HL-60 (cell line): ENCODE data around the gene HECW1.
A peak's percentile ranks its signal among the peaks of the same experiment; 100 is the strongest.

ENCODE experiments used
- DNase-seq, 2 experiments: peaks; one replicate each; pipeline ENCODE4 v3.0.0-alpha.2; 2010 to 2020; ENCODE audit warnings: low read depth in 1 of 2, low spot score in 1 of 2
- H3K27ac ChIP-seq: fragments of 250-450 bp; sonication (Bioruptor Pico); replicated peaks from 2 replicates; pipeline ENCODE4 v1.5.1; 2020; ENCODE audit warnings: mild to moderate bottlenecking, moderate library complexity
- H3K27me3 ChIP-seq: fragments of 250-450 bp; sonication (Bioruptor Pico); 2 replicates; pipeline ENCODE4 v1.5.1; 2021; ENCODE audit warnings: mild to moderate bottlenecking, moderate library complexity; ENCODE audit not compliant: insufficient read depth, poor library complexity, severe bottlenecking
- H3K4me3 ChIP-seq: replicated peaks from 2 replicates; pipeline ENCODE4 v1.5.1; 2011; ENCODE audit warnings: mild to moderate bottlenecking, control low read depth, low read length; ENCODE audit not compliant: insufficient read depth
- CTCF ChIP-seq: IDR thresholded peaks from one replicate; pipeline ENCODE4 v1.5.1; 2011; ENCODE audit warnings: low read length, control low read depth, inconsistent platforms; ENCODE audit not compliant: insufficient read depth
- GABPA ChIP-seq: IDR thresholded peaks from 2 replicates; pipeline ENCODE4 v1.6.1; 2012; ENCODE audit warnings: low read depth
- POLR2AphosphoS5 ChIP-seq: IDR thresholded peaks from 2 replicates; pipeline ENCODE4 v1.6.1; 2012; ENCODE audit warnings: low read depth
- REST ChIP-seq: IDR thresholded peaks from 2 replicates; pipeline ENCODE4 v1.6.1; 2012; ENCODE audit warnings: low read depth; ENCODE audit not compliant: insufficient replicate concordance
- SPI1 ChIP-seq: IDR thresholded peaks from 2 replicates; pipeline ENCODE4 v1.6.1; 2012; ENCODE audit warnings: low read depth, mild to moderate bottlenecking, borderline replicate concordance

Gene HECW1

GRCh38 chr7:43385856-43386255, 273.4 kb downstream of the HECW1 start:
- Histone ChIP-seq H3K27me3 (no peaks in the 10 kb centered on the region), H3K27ac (no peak overlapping the region), H3K4me3 (no peak overlapping the region)
- no peak for TF ChIP-seq GABPA
- no peak for TF ChIP-seq POLR2AphosphoS5
- no peak for TF ChIP-seq SPI1
- no peak for TF ChIP-seq CTCF
- TF ChIP-seq REST, result no peak
- DNase-seq, result peak in 1 of 2 experiments; percentile 7

- no peaks in the 10 kb centered on the region for H3K27me3 ChIP-seq
- H3K27ac ChIP-seq, result no peak overlapping the region
- no peak for DNase-seq
- TF ChIP-seq REST (no peak), CTCF (no peak), SPI1 (no peak), GABPA (no peak), POLR2AphosphoS5 (no peak)
- no peak overlapping the region for H3K4me3 ChIP-seq
Observed at GRCh38 chr7:43387932-43388331, 275.5 kb downstream of the HECW1 start.

- no peak for DNase-seq
Observed at GRCh38 chr7:43390576-43390975, 278.1 kb downstream of the HECW1 start.

More at GRCh38 chr7:43390576-43390975, 278.1 kb downstream of the HECW1 start:
- Histone ChIP-seq H3K27ac (no peak overlapping the region), H3K4me3 (no peak overlapping the region), H3K27me3 (no peaks in the 10 kb centered on the region)
- TF ChIP-seq GABPA (no peak), REST (no peak), SPI1 (no peak), CTCF (no peak), POLR2AphosphoS5 (no peak)
